ENCODE results near the gene GPR85. TPM values are rescaled to one million over a fixed set of nuclear protein-coding genes. Genes with fewer than 3 reads are reported as not detected.

The GPR85 gene
- total RNA-seq, 6 experiments from 2014 or later, result 2.7 to 5.6 (median 3.5) TPM

DNA sequence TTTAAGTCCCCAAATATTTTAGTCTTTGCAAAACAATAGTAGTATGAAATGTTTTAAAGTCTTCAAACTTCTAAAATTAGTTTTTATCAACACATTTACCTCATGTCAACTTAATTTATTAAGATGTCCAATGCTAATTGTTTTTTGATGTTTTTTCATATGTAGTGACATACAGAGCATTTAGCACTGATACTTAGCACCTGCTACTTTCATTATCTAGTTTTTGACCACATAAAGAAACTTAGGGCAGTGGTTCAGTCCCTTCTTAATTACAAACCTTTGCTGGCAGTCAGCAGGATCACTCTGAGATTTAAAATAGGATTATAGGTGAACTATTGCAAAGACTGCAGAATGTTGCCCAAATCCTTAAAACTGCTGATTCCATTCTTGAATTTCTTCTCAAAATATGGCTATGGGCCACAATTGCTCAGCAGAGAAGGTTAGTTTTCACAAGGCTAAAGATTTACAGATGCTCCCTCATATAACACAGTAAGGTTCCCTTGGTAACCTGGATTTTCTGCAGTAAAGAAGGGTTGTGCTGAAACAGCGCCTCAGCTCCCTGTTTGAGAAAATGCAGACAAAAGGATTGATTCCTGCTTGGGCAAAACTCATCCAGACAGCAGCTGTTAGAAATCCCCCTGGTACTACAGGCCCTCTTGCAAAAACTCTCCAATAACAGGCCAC is 3.4 kb downstream of the GPR85 start:
- H3K4me3 Mint-ChIP-seq, result no peak overlapping the region

DNA sequence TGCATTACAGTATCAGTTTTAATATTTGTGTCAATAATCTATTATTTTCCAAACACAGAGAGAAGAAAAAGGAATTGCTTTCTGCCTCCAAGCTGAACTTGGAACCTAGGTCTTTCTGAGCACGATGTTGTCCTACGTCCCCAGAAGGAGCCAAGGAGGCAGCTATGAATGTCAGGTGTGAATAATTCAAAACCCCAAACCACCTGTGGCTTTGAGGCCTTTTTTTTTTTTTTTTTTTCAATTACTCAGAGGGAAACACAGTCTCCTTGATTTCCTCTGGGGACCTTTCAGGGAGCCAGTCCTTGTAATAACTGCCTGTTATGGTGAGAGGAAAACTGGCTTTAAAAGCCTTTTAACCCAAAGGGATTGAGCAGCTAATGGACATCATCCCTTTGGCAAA is 8.3 kb downstream of the GPR85 start:
- Mint-ChIP-seq H3K4me3 (no peak overlapping the region), H3K27ac (no peak overlapping the region)
- DNase-seq, result no peak

More for the DNA sequence above, 3.4 kb downstream of the GPR85 start:
- TF ChIP-seq, protein P1, sequence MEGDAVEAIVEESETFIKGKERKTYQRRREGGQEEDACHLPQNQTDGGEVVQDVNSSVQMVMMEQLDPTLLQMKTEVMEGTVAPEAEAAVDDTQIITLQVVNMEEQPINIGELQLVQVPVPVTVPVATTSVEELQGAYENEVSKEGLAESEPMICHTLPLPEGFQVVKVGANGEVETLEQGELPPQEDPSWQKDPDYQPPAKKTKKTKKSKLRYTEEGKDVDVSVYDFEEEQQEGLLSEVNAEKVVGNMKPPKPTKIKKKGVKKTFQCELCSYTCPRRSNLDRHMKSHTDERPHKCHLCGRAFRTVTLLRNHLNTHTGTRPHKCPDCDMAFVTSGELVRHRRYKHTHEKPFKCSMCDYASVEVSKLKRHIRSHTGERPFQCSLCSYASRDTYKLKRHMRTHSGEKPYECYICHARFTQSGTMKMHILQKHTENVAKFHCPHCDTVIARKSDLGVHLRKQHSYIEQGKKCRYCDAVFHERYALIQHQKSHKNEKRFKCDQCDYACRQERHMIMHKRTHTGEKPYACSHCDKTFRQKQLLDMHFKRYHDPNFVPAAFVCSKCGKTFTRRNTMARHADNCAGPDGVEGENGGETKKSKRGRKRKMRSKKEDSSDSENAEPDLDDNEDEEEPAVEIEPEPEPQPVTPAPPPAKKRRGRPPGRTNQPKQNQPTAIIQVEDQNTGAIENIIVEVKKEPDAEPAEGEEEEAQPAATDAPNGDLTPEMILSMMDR (IDR thresholded peaks at IDR 0.05), result no peak
- Mint-ChIP-seq H3K36me3 (ENCODE audit: low read depth) (no peaks in the 10 kb centered on the region), H3K4me1 (ENCODE audit: low read depth) (peaks cover 26% of the 10 kb centered on the region), H3K27ac (no peak overlapping the region), H3K27me3 (ENCODE audit: insufficient read depth) (no peaks in the 10 kb centered on the region), H3K9me3 (no peaks in the 10 kb centered on the region)
- DNase-seq, result no peak

DNA sequence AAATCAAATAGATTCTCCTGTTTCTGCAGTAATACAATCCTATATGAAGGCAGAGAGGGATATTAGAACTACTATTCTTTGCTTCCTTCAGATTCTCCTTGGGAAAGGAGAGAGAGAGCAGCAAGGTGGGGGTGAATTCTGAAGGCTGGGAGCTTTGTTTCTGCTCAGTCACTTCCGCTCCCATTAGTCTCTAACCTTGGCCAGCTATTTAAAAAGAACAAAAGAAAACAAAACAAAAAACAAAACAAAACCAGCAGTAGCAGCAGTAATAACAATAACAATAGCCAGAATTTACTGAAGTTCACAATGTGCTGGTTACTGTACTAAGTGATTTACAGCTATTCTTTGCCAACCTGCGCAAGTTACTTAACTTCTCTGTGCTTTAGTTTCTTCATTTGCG is 9.9 kb downstream of the GPR85 start:
- DNase-seq, result no peak
- no peak overlapping the region for H3K27ac Mint-ChIP-seq
- H3K36me3 Mint-ChIP-seq (ENCODE audit: low read depth), result no peaks in the 10 kb centered on the region
- H3K27me3 Mint-ChIP-seq (ENCODE audit: insufficient read depth), result no peaks in the 10 kb centered on the region
- H3K4me1 Mint-ChIP-seq (ENCODE audit: low read depth), result no peaks in the 10 kb centered on the region
- no peak overlapping the region for H3K4me3 Mint-ChIP-seq
- TF ChIP-seq, protein P1 (IDR thresholded peaks at IDR 0.05), result no peak
- H3K9me3 Mint-ChIP-seq, result no peaks in the 10 kb centered on the region

More for the DNA sequence above, 8.3 kb downstream of the GPR85 start:
- no peaks in the 10 kb centered on the region for H3K27me3 Mint-ChIP-seq (ENCODE audit: insufficient read depth)
- no peaks in the 10 kb centered on the region for H3K4me1 Mint-ChIP-seq (ENCODE audit: low read depth)
- TF ChIP-seq, protein P1 (IDR thresholded peaks at IDR 0.05), result no peak
- no peaks in the 10 kb centered on the region for H3K9me3 Mint-ChIP-seq
- no peaks in the 10 kb centered on the region for H3K36me3 Mint-ChIP-seq (ENCODE audit: low read depth)

DNA sequence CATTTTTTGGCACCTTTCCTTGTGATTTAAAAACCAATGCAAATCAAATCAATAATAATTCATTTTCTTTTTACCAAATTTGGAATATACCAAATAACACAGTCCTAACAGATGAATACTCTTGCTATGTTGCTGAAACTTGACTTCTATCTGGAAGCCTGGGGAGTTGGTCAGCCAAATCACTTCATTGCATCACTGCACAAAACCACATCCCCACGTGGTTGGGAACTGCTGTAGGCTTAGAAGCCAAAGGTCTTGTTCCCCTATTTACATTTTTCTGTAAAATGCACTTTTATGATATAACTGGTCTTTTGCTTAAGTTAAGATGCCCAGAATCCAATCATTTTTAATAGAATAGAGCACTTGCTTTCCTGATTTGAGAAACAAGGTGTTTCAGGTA is 15.2 kb downstream of the GPR85 start:
- Mint-ChIP-seq H3K27ac (no peak overlapping the region), H3K36me3 (ENCODE audit: low read depth) (no peaks in the 10 kb centered on the region), H3K4me3 (no peak overlapping the region), H3K4me1 (ENCODE audit: low read depth) (no peaks in the 10 kb centered on the region), H3K27me3 (ENCODE audit: insufficient read depth) (no peaks in the 10 kb centered on the region; the same call in 1 of the 2 replicates), H3K9me3 (no peaks in the 10 kb centered on the region)
- DNase-seq, result no peak
- TF ChIP-seq, protein P1 (IDR thresholded peaks at IDR 0.05), result no peak

DNA sequence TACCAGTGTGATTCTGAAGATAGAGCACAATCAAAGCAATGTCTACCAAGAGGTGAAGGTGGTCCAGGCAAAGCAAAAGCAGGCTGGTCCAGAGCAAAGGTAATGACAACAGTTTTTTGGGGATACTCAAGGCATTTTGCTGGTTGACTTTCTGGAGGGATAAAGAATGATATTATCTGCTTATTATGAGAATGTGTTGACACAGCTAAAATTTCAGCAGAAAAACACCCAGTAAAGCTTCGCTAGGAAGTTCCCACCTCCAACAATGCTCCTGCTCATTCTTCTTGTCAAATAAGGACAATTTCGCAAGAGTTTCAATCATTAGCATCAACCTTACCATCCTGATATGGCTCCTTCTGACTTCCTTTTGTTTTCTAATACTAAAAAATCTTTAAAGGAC is 24.1 kb downstream of the GPR85 start:
- no peaks in the 10 kb centered on the region for H3K27me3 Mint-ChIP-seq (ENCODE audit: insufficient read depth)
- H3K4me3 Mint-ChIP-seq, result no peak overlapping the region
- H3K4me1 Mint-ChIP-seq (ENCODE audit: low read depth), result no peaks in the 10 kb centered on the region
- no peaks in the 10 kb centered on the region for H3K9me3 Mint-ChIP-seq
- TF ChIP-seq, protein P1 (IDR thresholded peaks at IDR 0.05), result no peak
- H3K27ac Mint-ChIP-seq, result no peak overlapping the region
- no peaks in the 10 kb centered on the region for H3K36me3 Mint-ChIP-seq (ENCODE audit: low read depth)
- no peak for DNase-seq

All from HFFc6 (cell line).